GM19240 (cell line): ENCODE results near the gene MOCS2.

Experiments
- DNase-seq: peaks from one replicate; pipeline ENCODE4 v3.0.0; 2011; ENCODE audit warnings: low spot score; ENCODE audit not compliant: insufficient read length

The MOCS2 gene

DNA sequence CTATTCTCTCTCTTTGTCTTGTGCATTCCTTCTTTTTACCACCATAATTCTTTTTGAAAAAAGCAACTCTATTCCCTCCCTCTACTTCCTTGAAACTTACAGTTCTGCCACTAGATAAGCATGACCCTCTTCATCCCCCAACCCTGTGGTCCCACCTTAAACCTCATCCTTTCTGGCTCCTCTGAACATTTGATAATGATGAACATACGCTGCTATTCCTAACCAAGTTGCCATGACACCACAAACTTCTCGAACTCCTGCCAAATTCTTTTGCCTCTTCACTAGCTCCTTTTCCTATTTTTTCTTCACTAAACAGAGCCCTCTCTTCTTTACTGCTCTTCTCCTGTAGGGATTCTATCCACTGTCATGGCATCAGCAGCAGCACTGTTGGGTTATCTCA is 57.1 kb downstream of the MOCS2 start:
- DNase-seq, result no peak

DNA sequence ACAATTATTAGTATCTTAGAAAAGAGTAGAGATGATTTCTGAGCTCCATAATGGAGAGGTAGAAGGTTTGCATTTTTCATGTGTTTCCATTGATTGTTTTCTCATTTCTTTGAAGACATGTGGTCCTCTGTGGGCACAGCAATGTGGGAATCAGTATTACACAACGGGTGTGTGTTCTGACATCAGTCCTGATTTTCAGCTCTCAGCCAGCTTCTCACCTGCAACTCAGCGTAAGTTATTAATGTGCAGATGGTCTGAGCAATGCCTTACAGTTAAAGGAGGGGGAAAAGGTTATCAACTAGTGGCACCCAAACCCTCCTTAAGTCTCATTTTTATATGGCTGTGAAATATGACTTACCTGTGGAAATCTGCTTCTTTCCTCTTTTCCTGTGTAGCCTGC is 61.3 kb downstream of the MOCS2 start:
- DNase-seq, result no peak
